HG02852 (cell line): ENCODE measurements around the gene UCK1.
A peak's percentile ranks its signal among the peaks of the same experiment; 100 is the strongest.

ENCODE experiments used
- ATAC-seq: cut with Tn5 transposase; IDR thresholded peaks from one replicate; pipeline ENCODE4 v1.9.1; 2021; ENCODE audit warnings: mild to moderate bottlenecking, moderate library complexity; ENCODE audit not compliant: unreplicated experiment

The UCK1 gene

DNA sequence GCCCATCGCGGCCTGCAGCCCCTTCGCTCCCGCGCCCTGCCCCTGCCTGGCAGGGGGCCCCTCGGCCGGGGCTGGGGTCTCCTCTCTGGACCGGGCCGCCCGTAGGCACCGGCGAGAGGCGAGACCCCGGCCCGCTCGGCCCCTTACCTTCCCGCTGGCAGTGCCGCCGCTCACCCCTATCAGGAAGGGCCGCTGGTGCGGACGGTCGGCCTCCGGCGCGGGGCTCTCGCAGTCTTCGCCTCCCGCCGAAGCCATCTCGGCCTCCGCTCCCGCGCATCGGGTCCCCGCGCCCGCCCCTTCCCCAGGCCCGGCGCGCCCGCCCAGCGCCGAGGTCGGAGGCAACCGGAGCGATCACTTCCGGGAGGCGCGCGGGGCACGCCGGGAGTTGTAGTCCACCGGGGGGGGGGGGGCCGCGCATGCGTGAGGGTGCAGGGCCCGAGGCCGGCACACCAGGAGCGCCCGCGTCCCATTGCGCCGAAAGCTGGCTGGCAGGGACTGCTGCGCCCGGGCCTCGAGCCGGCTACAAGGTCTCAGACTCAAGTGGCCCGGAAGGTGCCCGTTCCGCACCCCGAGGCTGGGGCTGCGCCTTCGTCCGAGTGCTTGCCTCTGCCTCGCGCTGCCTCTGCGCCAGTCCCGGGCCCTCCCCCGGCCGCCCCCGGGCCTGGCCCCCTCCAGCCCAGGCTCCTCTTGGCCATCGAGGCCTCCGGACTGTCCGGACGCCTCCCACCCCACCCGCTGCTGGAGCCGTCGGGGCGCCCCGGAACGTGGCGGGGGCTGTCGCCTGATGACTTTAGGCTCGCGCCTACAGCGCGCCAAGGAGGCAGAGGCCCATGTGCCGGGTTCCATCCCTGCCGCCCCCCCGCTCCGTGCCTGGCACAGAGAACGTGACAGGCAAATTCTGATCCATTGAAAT lies at the start of gene UCK1:
Gene UCK1, minus strand, starts transcription at position 344 of the 913 bp plus-strand sequence. Its CDS starts 89 bp downstream, at position 255.
- peak; percentile 77 for ATAC-seq

DNA sequence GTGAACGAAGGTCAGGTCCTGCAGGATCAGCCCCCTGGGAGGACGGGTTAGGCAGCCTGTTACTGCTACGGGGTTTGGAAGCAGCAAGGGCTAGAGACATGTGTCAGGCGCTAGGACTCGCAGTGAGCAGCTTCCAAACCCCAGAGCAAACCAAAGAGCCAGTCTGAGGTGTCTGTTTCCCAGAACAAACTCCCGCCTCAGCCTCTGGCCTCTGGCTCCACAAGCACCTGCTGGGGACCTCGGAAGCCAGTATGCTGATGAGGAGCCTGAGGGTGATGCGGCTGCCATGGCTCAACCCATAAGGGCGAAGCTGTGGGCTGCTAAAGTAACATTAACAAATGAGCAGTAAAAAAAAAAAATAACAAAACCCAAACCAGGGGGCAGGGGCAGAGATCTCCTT lies 49.3 kb upstream of the UCK1 start:
- no peak for ATAC-seq

DNA sequence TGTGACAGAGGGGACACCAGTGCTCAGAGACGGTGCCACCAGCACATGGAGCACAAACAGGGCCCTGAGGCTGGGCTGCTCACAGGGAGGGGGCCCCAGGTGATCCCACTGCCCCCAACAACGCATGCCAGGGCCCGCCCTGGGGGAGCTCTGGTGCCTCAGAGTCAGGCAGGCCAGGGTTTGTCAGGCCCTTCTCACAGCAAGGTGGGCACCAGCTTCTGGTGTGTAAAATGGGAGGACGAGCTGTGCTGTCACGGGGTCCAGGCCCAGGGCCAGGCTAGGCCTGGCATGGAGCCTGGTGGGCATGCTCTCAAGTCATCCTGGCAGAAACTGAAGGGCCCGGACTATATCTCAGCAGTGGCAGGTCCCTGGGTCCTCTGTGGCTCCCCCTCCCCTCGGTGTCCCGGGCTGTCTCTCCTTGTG lies 48.7 kb upstream of the UCK1 start:
- no peak for ATAC-seq

DNA sequence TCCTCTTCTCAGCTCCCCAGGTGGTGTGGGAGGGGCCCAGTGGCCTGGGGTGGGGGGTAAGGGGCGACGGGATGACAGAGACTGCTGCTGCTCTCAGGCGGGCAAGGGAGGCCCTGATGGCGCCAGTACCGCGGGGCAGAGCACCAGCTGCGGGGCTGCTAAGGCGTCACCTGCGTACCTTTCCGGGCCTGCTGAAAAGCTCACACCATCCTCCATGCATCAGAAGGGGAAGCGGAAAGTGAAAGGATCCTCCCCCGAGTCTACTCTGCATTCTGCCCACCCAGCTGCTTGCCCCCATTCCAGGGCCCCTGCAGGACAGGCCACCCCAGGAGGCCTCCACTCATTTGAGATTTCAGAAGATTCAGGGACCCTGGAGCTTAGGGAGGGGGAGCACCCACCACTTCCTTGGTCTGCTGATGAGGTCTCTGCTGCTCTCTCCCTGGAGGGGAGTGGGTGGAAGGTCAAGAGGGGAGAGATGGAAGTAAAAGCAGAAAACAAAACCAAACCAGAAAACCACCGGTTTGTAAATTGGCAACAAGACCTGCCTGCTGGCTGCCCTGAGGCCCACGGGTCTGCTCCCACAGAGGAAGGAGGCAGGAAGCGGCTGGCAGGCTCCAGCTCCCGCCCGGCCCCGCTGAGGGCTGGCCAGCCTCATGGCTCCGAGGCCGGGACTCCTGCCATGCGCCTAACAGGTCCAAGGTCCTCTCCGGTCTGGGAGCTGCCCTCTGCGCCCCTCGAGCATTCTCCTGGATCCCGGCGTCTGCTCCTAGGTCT lies 47.9 kb upstream of the UCK1 start:
- ATAC-seq: no peak

DNA sequence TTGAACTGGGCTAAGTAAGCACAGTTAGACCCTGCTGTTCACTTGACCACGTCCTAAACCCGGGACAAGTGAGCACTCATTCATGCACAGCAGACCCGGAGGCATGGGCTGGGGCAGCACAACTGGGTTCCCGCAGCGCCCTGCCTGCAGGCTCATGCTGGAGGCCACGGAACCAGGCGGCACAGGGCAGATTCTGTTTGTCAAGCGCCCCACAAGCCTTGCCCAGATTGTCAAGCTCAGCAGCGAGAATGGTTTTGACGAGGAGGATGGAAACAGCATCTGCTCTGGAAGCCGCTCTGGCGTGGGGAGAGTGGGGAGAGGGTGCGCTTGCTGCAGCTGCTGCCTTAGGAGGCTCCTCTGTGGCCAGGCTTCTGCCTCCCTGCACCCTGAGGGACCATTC lies 47.0 kb upstream of the UCK1 start:
- ATAC-seq: no peak

DNA sequence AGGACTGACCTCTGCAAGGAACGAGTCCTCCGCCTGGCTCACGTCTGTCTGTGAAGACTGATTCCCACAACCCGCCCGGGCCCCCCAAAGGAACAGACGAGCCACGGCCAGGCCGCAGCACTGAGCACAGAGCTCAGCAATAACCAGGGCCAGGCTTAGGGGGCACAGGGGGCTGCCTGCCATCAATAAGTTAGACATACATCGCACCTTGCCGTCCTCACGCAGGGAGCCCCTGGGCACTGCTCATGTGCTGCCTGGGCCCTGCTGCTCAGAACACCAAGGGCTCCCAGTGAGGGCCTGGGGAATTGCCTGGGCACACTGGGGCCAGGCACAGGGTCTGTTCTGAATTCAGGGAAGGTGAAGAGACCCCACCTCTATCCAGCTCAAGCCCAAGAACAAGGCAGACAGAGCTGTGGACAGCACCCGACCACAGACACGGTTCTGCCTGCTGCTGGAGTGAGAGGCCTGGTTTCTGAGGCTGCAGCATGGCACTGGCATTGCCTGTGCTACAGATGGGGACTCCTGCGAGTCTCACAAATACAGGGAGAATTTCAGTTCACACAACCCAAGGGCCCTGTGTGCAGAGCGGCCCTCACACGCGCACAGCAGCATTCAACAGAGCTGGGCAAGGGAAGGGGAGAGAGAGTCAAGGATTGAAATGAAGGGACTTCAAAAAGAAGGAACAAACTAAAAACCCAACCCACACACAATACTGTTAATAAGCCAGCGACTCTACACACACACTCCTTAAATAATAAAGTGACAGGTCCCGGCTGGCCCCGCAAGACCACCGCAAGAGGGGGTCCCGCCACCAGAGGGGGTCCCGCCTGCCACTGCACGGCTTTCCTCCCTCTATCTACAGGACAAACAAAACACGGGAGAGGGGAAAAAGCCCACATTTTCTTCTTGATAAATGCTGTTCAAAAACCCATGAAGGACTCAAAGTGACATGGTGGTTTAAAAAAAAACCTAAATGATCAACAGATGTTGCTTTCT lies 46.2 kb upstream of the UCK1 start:
- ATAC-seq: no peak

DNA sequence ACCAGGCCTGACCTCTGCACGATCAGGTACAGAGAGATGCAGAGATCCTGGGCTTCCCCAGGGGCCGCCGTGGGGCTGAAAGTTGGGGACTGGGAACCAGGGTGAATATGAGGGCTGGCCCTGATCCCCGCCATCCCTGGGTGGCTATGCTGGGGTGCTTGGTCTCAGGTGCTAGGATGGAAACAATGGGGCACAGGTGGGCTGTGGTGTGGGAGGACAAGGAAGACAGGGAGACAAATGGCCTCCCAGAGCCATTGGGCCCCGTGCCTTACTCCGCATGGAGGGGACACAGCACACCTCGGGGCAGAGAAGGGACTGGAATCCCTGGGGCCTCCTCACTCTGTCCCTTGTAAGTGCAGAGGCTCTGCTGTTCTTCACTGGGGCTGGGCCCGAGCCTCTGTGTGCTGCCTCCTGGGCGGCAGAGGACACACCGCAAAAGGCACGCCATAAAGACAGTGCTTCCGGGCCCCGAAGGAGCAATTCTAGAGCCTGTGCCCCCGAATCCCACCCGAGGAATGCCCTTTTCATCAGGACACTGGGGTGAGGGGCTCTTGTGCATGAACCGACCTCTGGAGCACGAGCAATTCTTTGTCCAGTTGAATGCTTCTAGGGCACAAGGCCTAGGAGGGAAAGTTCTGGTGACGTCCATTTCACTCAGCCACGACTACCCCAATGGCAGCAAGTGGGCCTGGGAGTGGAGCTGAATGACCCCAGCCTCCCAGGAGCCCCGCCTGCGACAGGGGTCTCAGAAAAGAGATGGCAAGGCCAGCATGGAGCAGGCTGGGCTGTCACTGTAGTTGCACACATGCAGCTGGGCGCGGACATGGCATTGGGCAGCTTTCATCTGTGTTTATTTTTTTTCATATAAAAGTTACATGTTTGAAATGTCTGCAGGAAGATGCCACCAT lies 45.1 kb upstream of the UCK1 start:
- ATAC-seq: no peak

DNA sequence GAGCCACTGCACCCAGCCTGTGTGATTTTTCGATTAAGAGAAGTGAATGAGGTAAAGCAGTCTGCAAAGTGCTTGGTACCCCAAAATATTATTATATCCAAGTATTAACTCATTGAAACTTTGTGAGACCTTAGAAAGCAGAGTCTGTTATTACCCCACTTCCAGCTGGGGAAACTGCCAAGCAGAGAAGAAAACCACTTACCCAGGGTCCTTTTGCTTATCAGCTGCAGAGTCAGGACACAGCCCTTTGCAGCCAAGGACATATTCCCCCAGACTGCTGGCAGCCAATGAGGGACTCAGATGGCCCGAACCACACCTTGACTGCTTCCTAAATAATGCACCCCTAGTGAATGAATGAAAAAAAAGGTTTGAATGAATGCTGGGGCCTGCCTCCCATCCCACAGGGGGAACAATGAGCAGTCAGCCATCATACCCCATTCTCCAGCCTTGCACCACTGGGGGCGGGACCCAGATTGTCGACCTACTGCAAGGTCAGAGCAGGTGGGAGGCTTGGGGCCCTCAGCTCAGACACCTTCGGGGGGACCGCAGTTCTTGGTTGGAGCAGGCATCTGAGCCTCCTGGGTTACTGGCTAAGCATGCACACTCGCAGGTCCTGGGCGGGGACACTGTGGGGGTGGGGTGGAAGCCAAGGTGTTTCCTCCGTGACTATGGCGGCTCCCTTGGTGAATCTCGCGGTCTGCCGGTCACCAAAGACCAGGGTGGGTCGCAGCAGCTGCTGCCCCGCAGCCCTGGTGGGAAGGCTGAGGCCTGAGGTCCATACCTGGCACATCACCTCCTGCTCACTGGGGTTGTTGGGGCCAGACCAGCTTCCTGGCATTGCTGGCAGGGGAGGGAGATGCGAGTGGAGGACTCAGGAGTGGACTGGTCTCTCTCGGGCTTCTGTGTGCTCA lies 43.9 kb upstream of the UCK1 start:
- no peak for ATAC-seq

DNA sequence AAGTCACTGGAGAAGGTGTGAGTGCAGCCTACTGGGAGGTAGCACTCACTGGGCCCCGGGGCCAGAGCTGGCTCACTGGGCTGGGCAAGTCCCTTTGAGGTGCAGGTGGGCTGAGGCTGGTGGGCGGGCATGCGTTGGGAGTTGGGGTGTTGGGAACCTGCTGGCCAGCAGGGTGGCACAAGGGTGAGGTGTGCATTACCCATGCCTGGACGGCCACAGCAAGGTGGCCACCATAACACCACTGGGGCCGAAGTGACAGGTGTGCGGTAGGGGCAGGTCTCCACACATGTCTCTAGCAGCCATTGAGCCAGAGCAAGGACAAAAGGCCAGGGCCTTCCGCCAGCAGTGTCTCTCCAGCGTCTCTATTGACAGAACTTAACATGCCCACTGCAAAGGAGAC lies 36.8 kb upstream of the UCK1 start:
- ATAC-seq: no peak

DNA sequence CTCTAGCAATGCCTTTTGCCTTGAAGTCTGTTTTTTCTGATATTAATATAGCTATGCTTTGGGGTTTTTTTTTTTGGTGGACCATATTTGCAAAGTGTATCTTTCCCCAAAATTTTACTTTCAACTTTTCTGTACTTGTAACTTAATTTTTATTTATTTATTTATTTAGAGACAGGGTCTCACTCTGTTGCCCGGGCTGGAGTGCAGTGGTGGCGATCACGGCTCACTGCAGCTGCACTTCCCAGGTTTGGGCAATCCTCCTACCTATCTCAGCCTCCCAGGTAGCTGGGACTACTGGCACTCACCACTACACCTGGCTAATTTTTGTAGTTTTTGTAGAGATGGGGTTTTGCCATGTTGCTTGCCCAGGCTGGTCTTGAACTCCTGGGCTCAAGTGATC lies 35.1 kb upstream of the UCK1 start:
- no peak for ATAC-seq

DNA sequence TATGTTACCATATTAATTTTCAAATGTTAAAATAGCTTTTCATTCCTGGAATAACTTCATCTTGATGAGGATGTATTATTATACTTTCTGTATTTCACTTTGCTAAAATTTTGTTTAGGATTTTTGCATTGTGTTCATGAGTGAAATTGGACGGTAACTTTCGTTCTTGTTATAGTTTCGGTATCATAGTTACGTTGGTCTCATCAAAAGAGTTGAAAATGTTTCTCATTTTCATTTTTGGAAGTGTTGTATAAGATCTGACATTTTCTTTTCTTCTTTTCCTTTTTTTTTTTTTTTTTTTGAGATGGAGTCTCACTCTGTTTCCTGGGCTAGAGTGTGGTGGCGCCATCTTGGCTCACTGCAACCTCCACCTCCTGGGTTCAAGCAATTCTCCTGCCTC lies 34.3 kb upstream of the UCK1 start:
- ATAC-seq: no peak

DNA sequence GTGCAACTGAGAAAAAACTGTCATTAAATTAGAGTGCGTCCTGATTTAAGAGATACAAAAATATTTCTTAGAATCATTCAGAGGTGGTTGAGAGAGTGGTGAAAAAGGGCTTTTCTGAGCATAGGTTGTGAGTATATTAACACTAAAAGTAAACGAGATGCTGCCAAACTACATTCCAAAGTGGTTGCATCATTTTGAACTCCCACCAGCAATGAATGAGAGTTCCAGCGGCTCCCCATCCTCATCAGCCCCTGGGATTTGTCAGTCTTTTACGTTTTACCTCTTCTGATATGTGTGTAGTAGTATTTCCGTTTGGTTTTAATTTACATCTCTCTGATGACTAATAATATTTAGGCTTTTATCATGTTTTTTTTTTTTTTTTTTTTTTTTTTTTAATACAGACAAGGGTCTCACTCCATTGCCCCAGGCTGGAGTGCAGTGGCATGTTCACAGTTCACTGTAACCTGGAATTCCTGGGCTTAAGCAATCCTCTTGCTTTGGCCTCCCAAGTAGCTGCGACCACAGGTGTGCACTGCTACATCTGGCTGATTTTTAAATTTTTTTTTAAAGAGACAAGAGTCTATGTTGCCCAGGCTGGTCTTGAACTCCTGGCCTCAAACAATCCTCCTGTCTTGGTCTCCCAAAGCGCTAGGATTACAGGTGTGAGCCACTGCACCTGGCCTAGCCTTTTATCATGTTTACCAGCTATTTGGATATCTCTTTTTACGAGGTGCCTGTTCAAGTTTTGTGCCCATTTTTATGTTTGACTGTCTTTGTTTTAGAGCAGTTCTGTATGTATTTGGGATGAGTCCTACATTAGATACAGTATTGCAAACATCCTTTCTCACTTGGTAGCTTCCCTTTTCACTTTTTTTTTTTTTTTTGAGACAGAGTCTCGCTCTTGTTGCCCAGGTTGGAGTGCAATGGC lies 31.2 kb upstream of the UCK1 start:
- no peak for ATAC-seq

DNA sequence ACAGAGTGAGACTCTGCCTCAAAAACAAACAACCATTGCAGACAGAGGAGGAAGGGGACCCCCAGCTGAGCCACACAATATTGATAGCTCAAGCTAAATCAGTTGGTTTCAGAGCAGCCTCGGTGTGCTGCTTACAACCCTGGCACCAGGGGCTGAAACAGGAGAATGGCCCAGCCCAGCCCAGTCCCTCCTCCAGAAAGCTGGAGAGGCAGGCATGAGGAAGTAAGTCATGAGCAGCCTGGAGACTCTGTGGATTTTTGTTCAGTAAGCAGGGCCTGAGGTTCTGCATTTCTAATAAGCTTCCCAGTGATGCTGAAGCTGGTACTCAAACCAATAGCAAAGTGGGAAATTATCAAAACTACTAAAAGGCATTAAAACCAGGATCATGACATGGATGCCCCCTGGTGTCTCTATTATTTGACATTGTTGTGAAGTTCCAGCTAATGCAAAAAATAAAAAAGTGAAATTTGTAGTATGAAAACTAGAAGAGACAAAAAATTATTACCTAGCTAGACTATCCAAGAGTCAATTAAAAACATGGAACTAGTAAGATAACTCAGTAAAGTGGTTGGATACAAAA lies 28.4 kb upstream of the UCK1 start:
- no peak for ATAC-seq

DNA sequence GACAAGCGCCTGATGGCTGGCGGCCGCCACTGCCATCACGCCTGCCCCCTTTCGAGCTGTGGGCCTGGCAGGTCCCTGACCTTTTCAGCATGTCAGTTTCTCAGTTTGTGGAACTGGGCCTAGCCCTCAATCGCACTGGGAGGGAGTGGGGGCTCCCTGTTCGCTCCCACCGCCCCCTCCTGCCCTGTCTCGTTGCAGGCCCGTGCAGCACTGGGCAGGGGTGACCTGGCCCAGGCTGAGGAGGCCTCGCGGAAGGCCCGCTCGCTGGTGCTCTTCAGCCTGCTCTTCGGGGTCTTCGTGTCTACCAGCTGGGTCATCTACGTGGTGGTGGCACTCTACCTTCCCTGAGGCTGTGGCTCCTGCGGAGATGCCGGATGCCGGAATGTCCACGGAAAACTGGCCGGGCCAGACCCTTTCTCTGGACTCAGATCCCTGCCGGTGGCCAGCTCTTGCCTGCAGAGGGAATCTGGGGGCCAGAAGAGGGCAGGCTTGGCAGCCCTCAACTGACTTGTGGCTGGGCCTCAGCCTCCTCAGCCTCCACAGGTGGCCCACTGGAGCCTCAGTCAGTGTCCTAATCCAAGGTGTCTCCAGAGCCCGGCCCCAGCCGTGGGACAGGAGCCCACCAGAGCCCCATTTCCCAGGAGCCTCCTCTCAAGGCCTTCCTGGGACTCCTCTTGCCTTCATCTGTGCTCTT lies 26.9 kb upstream of the UCK1 start:
- ATAC-seq: no peak

DNA sequence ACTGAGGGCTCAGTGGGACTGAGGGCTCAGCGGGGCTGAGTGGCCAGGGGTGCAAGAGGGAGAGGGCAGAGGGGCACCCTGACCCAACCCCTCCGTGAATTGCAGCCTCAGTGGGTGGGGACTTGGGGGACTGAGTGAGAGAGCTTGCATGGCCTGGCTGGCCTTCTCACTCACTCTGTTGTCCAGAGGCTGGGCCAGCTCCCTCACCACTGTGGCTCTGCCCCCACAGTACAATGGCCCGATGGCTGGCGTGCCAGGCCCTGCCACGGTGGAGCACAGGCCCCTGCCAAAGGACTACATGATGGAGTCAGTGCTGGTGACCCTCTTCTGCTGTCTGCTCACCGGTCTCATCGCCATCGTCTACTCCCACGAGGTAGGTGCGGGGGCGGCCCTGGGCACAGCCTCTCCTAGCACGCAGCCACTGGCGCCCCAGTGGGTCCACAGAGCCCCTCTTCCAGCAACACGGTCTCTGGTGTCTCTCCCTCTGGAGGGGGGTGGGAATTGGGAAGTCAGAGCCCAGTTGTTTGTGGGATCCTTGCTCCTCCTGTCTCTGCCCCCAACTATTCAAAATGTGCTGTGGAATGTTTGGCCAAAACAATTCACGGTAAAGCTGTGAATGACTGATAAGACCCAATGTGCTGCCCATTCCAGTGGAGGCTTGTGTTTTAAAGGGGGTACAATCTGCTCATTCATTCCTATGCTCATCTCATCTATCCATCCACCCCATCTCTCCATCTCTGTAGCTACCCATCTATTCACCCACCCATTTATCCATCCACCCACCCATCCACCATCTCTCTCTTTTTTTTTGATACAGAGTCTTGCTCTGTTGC lies 25.0 kb upstream of the UCK1 start:
- no peak for ATAC-seq

DNA sequence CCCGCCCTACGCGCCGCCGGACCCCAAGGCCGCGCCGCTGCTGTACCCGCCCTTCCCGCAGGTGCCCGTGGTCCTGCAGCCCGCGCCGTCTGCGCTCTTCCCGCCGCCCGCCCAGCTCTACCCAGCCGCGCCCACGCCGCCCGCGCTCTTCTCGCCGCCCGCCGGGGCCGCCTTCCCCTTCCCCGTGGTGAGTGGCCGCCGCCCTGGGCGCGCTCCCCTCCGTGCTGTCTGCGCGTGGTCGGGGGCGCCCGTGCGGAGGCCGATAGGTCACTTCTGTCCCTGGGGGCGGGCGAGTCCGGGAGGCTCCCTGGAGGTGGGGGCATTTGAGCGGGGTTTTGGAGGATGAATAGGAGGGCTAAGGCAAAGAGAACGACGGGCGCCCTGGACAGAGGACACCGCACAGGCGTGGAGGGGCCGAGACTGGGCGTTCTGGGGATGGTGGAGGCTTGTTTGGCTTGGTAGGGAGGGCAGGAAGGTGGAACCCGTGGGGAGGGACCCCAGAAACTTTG lies 23.8 kb upstream of the UCK1 start:
- no peak for ATAC-seq
